GM19351 (cell line): Measurements from ENCODE around the gene HOXA13.

ENCODE experiments used
- ATAC-seq: cut with Tn5 transposase; IDR thresholded peaks from one replicate; pipeline ENCODE4 v1.9.1; 2021; ENCODE audit warnings: mild to moderate bottlenecking, moderate library complexity; ENCODE audit not compliant: unreplicated experiment

The HOXA13 gene

GRCh38 chr7:27160546-27161213 is 39.2 kb downstream of the HOXA13 start:
- ATAC-seq: peak; percentile 45

DNA sequence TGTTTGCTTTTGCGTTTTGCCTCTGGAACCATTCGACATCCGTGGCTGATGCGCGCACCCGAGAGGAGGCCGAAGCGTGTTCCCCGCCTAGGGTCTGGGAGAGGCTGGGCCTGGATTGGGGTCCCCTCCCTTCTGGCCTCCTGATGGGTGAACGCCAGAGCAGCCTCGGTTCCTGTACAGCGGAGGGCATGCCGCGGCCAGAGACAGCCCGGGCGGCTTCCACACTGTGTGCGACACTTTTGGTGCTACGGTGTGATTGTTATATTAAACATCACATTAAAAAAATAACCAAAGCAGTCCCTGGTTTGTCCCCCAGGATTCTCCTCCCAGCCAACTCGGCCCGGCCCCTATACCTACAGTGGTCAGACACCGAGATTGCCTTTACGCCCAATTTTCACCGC is 39.7 kb downstream of the HOXA13 start:
- no peak for ATAC-seq

GRCh38 chr7:27159266-27160144 is 40.4 kb downstream of the HOXA13 start:
- no peak for ATAC-seq

DNA sequence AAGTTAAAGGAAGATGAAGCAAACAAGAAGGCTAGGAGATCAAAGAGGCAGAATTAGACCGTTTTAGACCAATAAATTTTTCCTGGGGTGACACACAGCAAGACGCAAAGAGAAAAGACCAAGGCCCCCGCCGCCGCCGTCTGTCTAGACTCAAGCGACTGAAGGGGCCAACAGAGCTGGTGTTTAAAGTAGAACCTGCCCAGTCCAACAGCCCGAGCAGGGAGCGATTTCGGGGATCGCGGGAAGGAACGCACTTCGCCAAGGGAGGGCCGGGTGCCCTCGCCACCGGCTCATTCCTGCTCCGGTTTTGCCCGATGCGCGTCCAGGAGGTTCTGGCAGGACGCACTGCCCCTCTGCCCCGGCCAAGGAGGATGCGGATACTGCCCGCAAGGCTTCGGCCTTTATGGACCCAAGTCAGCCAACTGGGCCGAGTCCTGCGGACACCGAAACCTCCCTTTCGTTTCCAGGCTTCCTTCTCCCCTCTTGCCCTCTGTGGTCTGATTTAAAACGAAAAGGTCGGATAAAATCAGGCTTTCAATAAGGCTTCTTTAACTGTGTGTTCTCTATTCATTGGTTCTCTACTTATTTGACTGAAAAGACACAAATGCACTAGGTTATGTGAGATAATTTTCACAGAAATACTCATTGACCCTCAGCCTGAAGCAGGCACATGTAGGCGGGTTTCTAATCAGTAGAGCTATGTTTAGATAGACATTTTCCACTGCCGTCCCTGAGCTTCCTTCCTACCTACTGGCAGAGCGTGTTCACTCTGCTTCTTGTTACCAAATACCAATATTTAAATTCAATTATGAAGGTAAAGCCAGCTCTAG is 41.2 kb downstream of the HOXA13 start:
- no peak for ATAC-seq

DNA sequence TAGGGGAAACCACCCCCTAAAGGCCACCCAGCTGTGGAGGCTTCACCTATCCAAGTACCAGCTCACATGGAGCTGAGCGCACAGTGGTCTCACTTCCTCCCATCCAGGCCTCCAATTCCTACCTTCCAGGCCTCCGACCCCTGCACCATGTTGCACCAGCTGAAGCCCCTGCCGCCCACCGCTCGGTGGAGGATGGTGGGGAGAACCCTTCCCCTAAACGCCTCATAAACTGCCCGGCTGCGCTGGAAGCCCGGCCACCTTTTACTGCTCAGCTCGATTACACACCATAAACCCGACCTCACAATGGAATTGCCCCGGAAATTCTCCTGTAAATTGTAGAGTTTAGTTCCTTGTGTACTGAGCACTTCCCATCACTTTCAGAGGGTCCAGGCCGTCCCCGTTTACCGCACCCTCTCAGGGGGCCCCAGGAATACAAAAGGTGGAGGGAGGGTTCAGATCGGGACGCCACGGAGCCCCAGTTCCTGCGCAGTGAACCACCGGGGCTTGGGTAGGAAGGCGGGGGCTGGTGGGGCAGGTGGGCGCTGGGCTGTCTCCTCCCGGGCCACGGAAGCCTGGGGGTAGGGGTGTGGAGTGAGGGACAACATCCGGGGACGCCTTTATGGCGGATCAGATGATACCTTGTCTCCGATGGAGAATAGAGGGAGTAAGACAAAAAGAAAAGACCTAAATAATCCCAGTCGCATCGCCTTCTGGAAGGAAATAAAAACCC is 42.0 kb downstream of the HOXA13 start:
- ATAC-seq: no peak

DNA sequence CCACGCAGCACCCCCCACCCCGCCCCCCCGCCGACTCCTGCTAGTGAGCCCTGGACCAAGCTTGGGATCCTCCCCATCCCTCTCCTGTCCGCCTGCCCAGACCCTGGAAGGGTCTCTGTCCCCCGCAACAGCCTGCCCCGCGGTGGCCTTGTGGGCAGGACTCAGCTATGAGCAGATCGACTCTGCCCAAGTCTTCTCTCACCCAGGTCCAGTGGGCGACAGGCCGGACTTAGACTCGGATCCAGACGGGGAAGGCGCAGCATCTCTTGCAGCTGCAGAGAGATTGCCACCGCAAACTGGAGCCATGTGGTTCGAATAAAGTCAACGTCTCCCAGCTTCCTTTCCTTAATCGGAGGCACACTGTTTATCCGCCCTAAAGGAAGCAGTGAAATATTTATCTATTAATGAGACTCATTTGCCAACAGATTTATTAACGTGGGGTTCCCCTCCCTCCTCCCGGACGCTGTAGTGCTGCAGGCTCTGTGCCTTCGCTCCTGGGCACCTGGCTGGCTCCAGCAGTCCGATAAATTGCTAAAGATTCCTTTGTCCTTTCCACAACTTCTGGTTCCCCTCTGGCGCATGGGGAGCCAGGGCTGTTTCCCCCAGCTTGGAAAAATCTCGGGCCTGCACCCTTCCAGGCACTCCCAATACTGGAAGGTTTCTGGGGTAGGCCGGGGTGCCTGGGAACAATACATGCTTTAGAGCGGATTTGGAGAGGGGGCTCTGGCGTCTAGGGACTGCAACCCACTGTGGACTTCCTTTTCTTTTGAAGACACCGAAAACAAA is 42.8 kb downstream of the HOXA13 start:
- ATAC-seq: no peak

- ATAC-seq: no peak
These were observed 43.4 kb downstream of the HOXA13 start, which contains the start of gene HOXA7 for GRCh38 chr7:27156508-27156898. HOXA7 (minus strand) TSS chr7:27156675; CDS start chr7:27156545, 130 bp downstream.

GRCh38 chr7:27155816-27156507 is 43.9 kb downstream of the HOXA13 start:
- no peak for ATAC-seq

- no peak for ATAC-seq
These were observed 44.7 kb downstream of the HOXA13 start for GRCh38 chr7:27154901-27155815.

- ATAC-seq: no peak
These were observed 45.5 kb downstream of the HOXA13 start for GRCh38 chr7:27154369-27154768.

- ATAC-seq: no peak
These were observed 46.4 kb downstream of the HOXA13 start for GRCh38 chr7:27153526-27153925.

GRCh38 chr7:27152816-27153442 is 47.0 kb downstream of the HOXA13 start:
- no peak for ATAC-seq

- ATAC-seq: no peak
These were observed 47.7 kb downstream of the HOXA13 start, which contains the start of gene HOXA3 for GRCh38 chr7:27151931-27152815. HOXA3 (minus strand) TSS chr7:27152583; CDS start chr7:27110640, 41,943 bp downstream.

DNA sequence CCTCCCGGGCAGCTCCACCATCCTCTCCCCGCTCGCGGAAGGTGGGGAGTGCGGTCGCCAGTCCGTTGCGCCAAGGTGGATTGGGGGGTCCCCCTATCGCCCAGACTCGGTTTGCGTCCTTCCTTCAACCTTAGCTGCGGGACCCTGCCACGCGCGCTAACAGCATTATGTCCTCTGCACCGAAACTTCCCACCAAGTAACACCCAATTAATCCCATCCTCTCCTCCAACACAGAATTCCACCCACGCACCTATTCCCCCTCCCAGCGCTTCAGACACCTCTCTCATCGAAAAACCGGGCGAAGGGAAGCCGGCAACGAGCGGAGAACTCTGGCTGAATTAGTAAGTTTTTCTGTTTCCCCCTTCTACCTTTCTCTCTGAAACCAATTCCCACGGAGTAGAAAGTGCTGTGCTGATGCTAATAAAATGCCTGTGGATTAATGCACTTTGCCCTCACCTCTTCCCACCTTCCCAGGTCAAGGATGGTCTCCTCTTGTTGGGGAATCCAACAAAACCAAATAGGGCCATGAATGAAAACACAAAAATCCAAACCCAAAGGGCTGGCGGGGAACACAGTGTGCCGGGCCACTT is 48.5 kb downstream of the HOXA13 start:
- ATAC-seq: no peak

DNA sequence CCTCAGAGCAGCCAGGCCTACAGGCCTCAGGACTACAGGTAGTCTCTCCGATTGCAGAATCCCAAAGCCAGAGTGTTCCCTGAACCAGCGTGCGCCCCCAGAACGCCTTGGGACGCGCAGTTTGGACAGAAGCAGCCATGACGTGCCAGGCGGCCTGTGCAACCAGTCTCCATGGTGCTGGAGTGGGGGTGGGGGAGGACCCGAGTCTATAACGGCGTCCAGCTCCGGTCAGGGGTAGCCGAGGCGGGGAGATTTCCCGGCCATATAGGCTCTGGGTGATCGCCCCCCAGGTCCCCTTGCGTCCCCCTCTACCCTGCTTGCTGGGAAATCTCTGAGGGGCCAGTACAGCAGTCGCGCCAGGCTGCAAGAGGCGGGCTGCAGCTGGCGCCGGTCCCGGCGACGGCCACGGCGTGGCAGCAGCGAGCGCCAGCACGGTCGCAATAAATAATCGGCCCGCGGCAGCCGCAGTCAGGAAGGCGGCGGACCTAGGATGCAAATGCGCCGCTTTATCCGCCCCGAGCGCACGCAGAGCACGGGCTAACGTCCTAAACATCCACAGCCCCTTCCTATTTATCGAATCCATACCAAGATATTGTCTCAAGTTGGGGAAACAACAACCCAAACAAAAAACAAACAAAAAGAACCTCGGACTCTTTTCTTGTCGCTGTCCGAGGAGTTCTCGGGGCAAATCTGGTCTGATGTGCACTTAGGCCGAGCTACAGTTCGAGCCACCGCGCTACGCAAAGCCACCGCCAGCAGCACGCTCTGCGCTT is 49.1 kb downstream of the HOXA13 start:
- ATAC-seq: peak; percentile 90
